SJSA1 (cell line): ENCODE results near the gene MUC12. TPM values are rescaled to one million over a fixed set of nuclear protein-coding genes. Genes with fewer than 3 reads are reported as not detected.
"Not testable (repeated sequence)": the region's sequence is repeated elsewhere in the genome, so short reads cannot be mapped to it uniquely, and the experiment has no call there.

Experiments
- DNase-seq, 2 experiments: peaks; one replicate each; pipeline ENCODE4 v3.0.0-alpha.2; 2015 to 2020; ENCODE audit warnings: low spot score in 2 of 2, low read depth in 1 of 2
- H3K27ac ChIP-seq: fragments of 250-450 bp; sonication (Bioruptor Pico); 2 replicates; pipeline ENCODE4 v1.5.1; 2020; ENCODE audit warnings: mild to moderate bottlenecking, moderate library complexity
- H3K27me3 ChIP-seq: fragments of 250-450 bp; sonication (Bioruptor Pico); replicated peaks from 2 replicates; pipeline ENCODE4 v1.5.1; 2020; ENCODE audit warnings: mild to moderate bottlenecking, moderate library complexity
- H3K36me3 ChIP-seq: fragments of 250-450 bp; sonication (Bioruptor Pico); 2 replicates; pipeline ENCODE4 v1.5.1; 2020; ENCODE audit warnings: mild to moderate bottlenecking
- H3K4me1 ChIP-seq: fragments of 250-450 bp; sonication (Bioruptor Pico); replicated peaks from 2 replicates; pipeline ENCODE4 v1.6.1; 2021; ENCODE audit warnings: mild to moderate bottlenecking
- H3K4me3 ChIP-seq: fragments of 250-450 bp; sonication (Bioruptor Pico); 2 replicates; pipeline ENCODE4 v1.5.1; 2020; ENCODE audit warnings: mild to moderate bottlenecking
- H3K9me3 ChIP-seq: fragments of 250-450 bp; sonication (Bioruptor Pico); replicated peaks from 2 replicates; pipeline ENCODE4 v1.5.1; 2020; ENCODE audit warnings: mild to moderate bottlenecking
- total RNA-seq: library from RNA; depleted of rRNA; stranded (reverse); fragments of >200 nt; shearing (Covaris generic); gene quantifications from 2 replicates; pipeline ENCODE4 v1.2.3, GENCODE V29; 2014

Gene MUC12
- total RNA-seq, 1 experiment from 2014 or later, result not detected

DNA sequence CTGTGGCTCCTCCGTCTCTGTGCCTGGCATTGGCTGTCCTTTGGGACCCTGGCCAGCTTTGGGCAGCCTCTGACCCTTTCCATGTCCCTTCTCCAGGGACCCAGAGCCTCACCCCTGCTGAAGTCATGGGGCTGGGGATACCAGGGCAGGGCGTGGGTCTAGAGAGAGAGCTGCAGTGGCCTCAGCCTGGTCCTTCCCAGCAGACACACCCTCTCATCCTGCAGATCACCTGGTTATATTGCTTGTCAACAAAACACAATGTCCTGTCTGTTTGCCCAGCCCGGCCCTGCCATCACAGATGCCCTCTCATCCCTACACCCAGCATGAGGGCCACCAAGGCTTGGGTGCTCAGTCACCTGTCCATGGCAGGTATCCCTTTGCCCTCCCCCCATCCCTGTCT, 52.3 kb downstream of the MUC12 start:
- no peak overlapping the region for H3K4me3 ChIP-seq
- H3K27me3 ChIP-seq, result no peaks in the 10 kb centered on the region
- no peaks in the 10 kb centered on the region for H3K9me3 ChIP-seq
- H3K27ac ChIP-seq, result no peak overlapping the region
- no peaks in the 10 kb centered on the region for H3K36me3 ChIP-seq
- no peak for DNase-seq
- peaks cover 15% of the 10 kb centered on the region for H3K4me1 ChIP-seq

DNA sequence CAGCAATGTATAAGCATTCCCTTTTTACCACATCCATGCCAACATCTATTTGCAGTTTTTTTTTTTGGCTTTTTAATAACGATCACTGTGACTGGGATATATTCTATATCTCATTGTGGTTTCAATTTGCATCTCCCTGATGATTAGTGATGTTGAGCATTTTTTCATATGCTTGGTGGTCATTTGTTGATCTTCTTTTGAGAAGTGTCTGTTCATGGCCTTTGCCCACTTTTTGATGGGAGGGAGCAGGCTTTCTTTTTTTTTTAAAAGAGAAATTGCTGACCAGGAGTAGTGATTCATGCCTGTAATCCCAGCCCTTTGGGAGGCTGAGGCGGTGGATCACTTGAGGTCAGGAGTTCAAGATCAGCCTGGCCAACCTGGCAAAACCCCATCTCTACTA, 54.5 kb downstream of the MUC12 start:
- Histone ChIP-seq H3K4me1 (peaks cover 3% of the 10 kb centered on the region), H3K9me3 (no peaks in the 10 kb centered on the region), H3K36me3 (no peaks in the 10 kb centered on the region), H3K27me3 (no peaks in the 10 kb centered on the region), H3K4me3 (no peak overlapping the region), H3K27ac (no peak overlapping the region)
- no peak for DNase-seq

DNA sequence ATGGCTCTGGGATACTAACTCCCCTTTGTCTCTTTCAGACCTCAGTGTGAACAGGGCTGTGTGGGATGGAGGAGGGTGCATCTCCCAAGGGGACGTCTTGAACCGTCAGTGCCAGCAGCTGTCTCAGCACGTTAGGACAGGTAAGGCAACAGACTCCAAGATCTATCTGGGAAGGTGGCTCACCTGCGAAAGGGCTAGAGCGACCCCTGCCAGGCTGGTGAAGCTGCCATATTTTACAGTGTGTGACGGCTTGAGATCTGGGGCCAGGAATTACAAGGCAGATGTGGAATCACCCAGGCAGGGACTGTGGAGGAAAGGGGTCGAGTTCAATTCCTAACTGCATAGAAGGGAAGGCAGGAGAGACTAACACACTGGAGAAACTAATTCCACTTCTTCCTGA, 61.7 kb downstream of the MUC12 start:
- Histone ChIP-seq H3K4me1 (no peaks in the 10 kb centered on the region), H3K4me3 (no peak overlapping the region), H3K36me3 (no peaks in the 10 kb centered on the region), H3K27me3 (no peaks in the 10 kb centered on the region; the same call in 1 of the 2 replicates), H3K9me3 (no peaks in the 10 kb centered on the region), H3K27ac (no peak overlapping the region)
- DNase-seq, result no peak

DNA sequence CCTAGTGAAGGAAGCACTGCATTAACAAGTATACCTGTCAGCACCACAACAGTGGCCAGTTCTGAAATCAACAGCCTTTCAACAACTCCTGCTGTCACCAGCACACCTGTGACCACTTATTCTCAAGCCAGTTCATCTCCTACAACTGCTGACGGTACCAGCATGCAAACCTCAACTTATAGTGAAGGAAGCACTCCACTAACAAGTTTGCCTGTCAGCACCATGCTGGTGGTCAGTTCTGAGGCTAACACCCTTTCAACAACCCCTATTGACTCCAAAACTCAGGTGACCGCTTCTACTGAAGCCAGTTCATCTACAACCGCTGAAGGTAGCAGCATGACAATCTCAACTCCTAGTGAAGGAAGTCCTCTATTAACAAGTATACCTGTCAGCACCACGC, 66.6 kb downstream of the MUC12 start:
- Histone ChIP-seq H3K27me3 (no peaks in the 10 kb centered on the region), H3K9me3 (no peaks in the 10 kb centered on the region), H3K27ac (no peak overlapping the region), H3K4me1 (no peaks in the 10 kb centered on the region), H3K36me3 (no peaks in the 10 kb centered on the region), H3K4me3 (no peak overlapping the region)
- DNase-seq, result no peak

DNA sequence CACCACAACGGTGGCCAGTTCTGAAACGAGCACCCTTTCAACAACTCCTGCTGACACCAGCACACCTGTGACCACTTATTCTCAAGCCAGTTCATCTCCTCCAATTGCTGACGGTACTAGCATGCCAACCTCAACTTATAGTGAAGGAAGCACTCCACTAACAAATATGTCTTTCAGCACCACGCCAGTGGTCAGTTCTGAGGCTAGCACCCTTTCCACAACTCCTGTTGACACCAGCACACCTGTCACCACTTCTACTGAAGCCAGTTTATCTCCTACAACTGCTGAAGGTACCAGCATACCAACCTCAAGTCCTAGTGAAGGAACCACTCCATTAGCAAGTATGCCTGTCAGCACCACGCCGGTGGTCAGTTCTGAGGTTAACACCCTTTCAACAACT, 71.9 kb downstream of the MUC12 start:
- not testable (repeated sequence) for H3K36me3 ChIP-seq, H3K27ac ChIP-seq

DNA sequence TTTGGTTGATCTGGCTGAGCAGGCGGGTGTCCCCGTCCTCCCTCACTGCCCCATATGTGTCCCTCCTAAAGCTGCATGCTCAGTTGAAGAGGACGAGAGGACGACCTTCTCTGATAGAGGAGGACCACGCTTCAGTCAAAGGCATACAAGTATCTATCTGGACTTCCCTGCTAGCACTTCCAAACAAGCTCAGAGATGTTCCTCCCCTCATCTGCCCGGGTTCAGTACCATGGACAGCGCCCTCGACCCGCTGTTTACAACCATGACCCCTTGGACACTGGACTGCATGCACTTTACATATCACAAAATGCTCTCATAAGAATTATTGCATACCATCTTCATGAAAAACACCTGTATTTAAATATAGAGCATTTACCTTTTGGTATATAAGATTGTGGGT, 89.0 kb downstream of the MUC12 start:
- Histone ChIP-seq H3K9me3 (no peaks in the 10 kb centered on the region), H3K4me1 (no peaks in the 10 kb centered on the region), H3K4me3 (no peak overlapping the region), H3K27ac (no peak overlapping the region), H3K36me3 (no peaks in the 10 kb centered on the region), H3K27me3 (peaks cover 83% of the 10 kb centered on the region)
- DNase-seq, result peak; percentile 29 to 56

More for the DNA sequence above, 71.9 kb downstream of the MUC12 start:
- H3K4me1 ChIP-seq, H3K4me3 ChIP-seq, DNase-seq, H3K27me3 ChIP-seq, H3K9me3 ChIP-seq: not testable (repeated sequence)

DNA sequence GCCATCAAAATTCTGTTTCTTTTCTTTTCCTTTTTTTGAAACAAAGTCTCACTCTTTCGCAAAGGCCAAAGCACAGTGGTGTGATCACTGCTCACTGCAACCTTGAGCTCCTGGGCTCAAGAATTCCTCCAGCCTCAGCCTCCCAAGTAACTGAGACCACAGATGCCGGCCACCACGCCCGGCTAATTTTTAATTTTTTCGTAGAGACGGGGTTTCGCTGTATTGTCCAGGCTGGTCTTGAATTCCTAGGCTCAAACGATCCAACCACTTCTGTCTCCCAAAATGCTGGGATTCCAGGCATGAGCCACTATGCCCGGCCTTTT, 90.2 kb downstream of the MUC12 start:
- no peak for DNase-seq
- no peak overlapping the region for H3K27ac ChIP-seq
- peaks cover 78% of the 10 kb centered on the region for H3K27me3 ChIP-seq
- no peak overlapping the region for H3K4me3 ChIP-seq
- H3K9me3 ChIP-seq, result no peaks in the 10 kb centered on the region
- no peaks in the 10 kb centered on the region for H3K4me1 ChIP-seq
- no peaks in the 10 kb centered on the region for H3K36me3 ChIP-seq

DNA sequence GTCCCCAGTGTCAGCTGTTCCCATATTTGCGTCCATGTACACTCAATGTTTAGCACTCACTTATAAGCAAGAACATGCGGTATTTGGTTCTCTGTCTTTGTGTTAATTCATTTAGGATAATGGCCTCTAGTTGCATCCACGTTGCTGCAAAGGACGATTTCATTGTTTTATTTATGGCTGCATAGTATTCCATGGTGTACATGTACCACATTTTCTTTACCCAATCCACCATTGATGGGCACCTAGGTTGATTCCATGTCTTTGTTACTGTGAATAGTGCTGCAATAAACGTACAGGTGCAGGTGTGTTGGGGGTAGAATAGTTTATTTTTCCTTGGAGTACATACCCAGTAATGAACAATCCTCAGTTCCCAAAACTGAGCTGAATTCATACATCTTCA, 91.6 kb downstream of the MUC12 start:
- no peak overlapping the region for H3K27ac ChIP-seq
- peaks cover 79% of the 10 kb centered on the region for H3K27me3 ChIP-seq
- H3K9me3 ChIP-seq, result no peaks in the 10 kb centered on the region
- H3K4me1 ChIP-seq, result no peaks in the 10 kb centered on the region
- no peak overlapping the region for H3K4me3 ChIP-seq
- no peaks in the 10 kb centered on the region for H3K36me3 ChIP-seq
- no peak for DNase-seq

DNA sequence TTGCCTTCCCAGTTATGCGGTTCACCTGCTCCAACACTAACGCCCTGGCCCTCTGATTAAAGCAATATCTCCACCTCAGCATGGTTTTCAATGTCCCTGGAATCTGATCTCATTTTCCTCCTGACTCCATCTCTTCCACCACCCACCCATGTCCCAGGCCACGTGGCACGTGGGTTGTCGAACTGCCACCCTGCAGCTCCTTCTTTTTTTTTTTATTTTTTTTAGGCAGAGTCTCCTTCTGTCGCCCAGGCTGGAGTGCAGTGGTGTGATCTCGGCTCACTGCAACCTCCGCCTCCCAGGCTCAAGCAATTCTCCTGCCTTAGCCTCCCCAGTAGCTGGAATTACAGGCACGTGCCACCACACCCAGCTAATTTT, 94.8 kb downstream of the MUC12 start:
- H3K36me3 ChIP-seq, H3K27ac ChIP-seq, H3K4me1 ChIP-seq, H3K9me3 ChIP-seq, DNase-seq, H3K4me3 ChIP-seq: not testable (repeated sequence)
- H3K27me3 ChIP-seq, result peaks cover 62% of the 10 kb centered on the region

DNA sequence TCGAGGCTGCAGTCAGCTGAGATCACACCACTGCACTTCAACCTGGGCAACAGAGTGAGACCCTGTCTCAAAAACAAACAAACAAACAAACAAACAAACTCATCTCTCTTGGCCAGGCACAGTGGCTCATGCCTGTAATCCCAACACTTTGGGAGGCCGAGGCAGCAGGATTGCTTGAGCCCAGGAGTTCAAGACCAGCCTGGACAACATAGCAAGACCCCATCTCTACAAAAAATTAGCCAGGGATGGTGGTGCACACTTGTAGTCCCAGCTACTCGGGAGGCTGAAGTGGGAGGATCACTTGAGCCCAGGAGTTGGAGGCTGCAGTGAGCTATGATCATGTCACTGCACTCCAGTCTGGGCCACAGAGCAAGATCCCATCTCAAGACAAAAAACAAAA, 95.8 kb downstream of the MUC12 start:
- H3K27me3 ChIP-seq, result peaks cover 56% of the 10 kb centered on the region
- H3K9me3 ChIP-seq, H3K4me1 ChIP-seq, H3K4me3 ChIP-seq, H3K36me3 ChIP-seq, H3K27ac ChIP-seq, DNase-seq: not testable (repeated sequence)

DNA sequence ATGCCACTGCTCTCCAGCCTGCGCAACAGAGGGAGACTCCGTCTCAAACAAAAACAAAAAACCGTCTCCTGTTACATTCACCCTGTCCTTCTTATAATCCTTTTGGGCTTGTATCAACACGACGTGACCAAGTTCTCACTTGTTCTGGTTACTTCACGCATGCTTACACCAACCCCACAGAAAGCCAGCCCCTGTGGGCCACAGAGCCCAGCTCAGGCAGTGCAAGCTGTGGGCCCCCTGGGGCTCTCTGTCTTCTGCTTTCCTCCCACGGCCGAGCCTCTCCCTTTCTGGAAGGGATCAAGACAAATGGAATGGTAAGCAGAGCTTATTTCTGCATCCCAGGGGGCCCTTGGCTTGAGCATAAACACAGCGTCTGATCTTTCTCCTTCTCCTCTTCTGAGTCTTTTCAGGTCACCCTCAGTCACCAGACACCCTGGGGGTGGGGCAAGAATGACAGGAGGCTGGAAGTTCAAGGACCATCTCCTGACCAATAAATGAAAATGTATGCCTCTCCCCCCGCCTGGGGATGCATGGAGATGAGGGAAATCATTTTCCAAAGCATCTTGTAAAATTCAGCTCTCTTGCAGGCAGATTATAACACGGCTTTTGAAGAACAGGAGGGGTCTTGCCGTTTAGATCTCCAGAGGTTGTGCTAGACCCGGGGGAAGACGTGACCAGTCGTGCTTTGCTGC, 96.9 kb downstream of the MUC12 start:
- no peaks in the 10 kb centered on the region for H3K9me3 ChIP-seq

DNA sequence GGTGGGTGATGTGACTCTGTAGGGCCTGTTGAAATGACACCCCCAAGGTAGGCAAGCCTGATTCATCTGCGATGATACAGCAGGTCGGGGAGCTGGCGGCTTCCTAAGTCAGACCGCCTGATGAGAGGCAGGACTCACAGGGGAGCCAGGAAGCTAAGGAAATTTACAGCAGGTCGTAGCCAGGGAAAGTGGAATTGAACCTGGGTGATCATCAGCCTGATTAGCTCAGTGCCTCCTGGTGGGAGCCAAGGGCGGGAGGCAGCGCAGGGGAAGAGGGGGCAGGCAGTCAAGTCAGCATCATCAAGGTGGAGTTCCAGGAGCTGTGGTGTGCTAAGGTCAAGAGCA, 97.4 kb downstream of the MUC12 start:
- Histone ChIP-seq H3K4me3 (no peak overlapping the region), H3K27me3 (peaks cover 52% of the 10 kb centered on the region), H3K36me3 (no peaks in the 10 kb centered on the region), H3K4me1 (no peaks in the 10 kb centered on the region), H3K27ac (no peak overlapping the region), H3K9me3 (no peaks in the 10 kb centered on the region)
- DNase-seq, result no peak

More for the DNA sequence above, 96.9 kb downstream of the MUC12 start:
- Histone ChIP-seq H3K4me3 (no peak overlapping the region), H3K27ac (no peak overlapping the region), H3K4me1 (no peaks in the 10 kb centered on the region), H3K36me3 (no peaks in the 10 kb centered on the region), H3K27me3 (peaks cover 50% of the 10 kb centered on the region)
- DNase-seq, result no peak

DNA sequence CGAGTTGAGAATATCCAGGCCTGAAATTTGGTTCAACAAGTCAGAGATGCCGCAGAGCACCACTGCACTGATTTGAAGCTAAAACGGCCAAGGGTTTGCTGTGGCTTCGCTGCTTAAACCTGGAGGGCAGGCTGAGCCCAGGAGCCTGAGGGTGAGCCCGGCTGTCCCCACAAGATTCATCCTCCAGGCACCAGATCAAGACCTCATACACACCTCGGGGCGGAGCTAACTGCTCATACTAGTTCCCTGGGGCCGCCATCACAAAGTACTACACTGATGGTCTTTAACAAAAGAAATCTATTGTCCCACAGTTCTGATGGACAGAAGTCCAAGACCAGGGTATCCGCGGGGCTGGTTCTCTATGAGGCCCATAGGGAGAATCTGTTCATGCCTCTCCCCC, 99.0 kb downstream of the MUC12 start:
- H3K36me3 ChIP-seq, result no peaks in the 10 kb centered on the region
- peaks cover 41% of the 10 kb centered on the region for H3K27me3 ChIP-seq
- no peak overlapping the region for H3K27ac ChIP-seq
- no peaks in the 10 kb centered on the region for H3K4me1 ChIP-seq
- no peak for DNase-seq
- H3K9me3 ChIP-seq, result no peaks in the 10 kb centered on the region
- no peak overlapping the region for H3K4me3 ChIP-seq
